SK-N-SH (cell line): ENCODE results near the gene TNFRSF11A. TPM values are rescaled to one million over a fixed set of nuclear protein-coding genes. Genes with fewer than 3 reads are reported as not detected.

Source experiments
- CTCF ChIA-PET: fragments of 300-600, 350-600 bp; formaldehyde crosslinking; extraction: SDS; loops from one replicate; lab custom pipeline; 2021; lab: Yijun Ruan, JAX
- POLR2A ChIA-PET: fragments of 350-600 bp; sonication (Branson Sonifier 250); formaldehyde crosslinking; extraction: SDS; loops from one replicate; lab custom pipeline; 2020; ENCODE audit warnings: antibody characterized with exemption, inconsistent platforms; lab: Yijun Ruan, JAX
- DNase-seq: peaks from one replicate; pipeline ENCODE4 v3.0.0; 2012
- H2AFZ ChIP-seq: fragments of 200-600 bp; sonication (generic); 2 replicates; pipeline ENCODE4 v1.8.1; 2016; ENCODE audit warnings: antibody characterized with exemption, mild to moderate bottlenecking, low read depth
- H3F3A ChIP-seq: fragments of 200-600 bp; sonication (generic); replicated peaks from 2 replicates; pipeline ENCODE3; 2016; ENCODE audit warnings: antibody characterized with exemption, mild to moderate bottlenecking; ENCODE audit not compliant: insufficient read depth
- H3K27ac ChIP-seq, 2 experiments: fragments of 200-500 bp in 1 of 2; fragments of 200-600 bp in 1 of 2; sonication (Bioruptor generic) in 1 of 2; sonication (generic), shearing (Covaris generic) in 1 of 2; 2 replicates each; pipeline versions ENCODE4 v1.5.1 to v1.6.1; 2014 to 2016; ENCODE audit warnings: low read depth in 2 of 2, inconsistent platforms in 1 of 2, low read length in 1 of 2, mild to moderate bottlenecking in 1 of 2, mixed read lengths in 1 of 2
- H3K27me3 ChIP-seq: fragments of 200-600 bp; sonication (generic), shearing (Covaris generic); 2 replicates; pipeline ENCODE4 v1.6.1; 2016; ENCODE audit warnings: mixed run types; ENCODE audit not compliant: insufficient read depth
- H3K36me3 ChIP-seq, 2 experiments: fragments of 200-500 bp in 1 of 2; fragments of 200-600 bp in 1 of 2; sonication (Bioruptor generic) in 1 of 2; sonication (generic) in 1 of 2; replicated peaks in 1 of 2; 2 replicates each; pipeline versions ENCODE3 to v1.5.1; 2014 to 2016; ENCODE audit warnings: low read length in 1 of 2, mild to moderate bottlenecking in 1 of 2; ENCODE audit not compliant: insufficient read depth in 2 of 2, control insufficient read depth in 1 of 2
- H3K4me1 ChIP-seq, 2 experiments: fragments of 200-500 bp in 1 of 2; fragments of 200-600 bp in 1 of 2; sonication (Bioruptor generic) in 1 of 2; sonication (generic), shearing (Covaris generic) in 1 of 2; 2 replicates each; pipeline versions ENCODE4 v1.5.1 to v1.6.1; 2014 to 2016; ENCODE audit warnings: low read depth in 1 of 2, low read length in 1 of 2, mixed run types in 1 of 2; ENCODE audit not compliant: insufficient read depth in 2 of 2, control insufficient read depth in 1 of 2
- H3K4me2 ChIP-seq: fragments of 200-600 bp; sonication (generic), shearing (Covaris generic); 2 replicates; pipeline ENCODE4 v1.6.1; 2017; ENCODE audit warnings: mixed run types
- H3K4me3 ChIP-seq, 2 experiments: fragments of 200-500 bp in 1 of 2; fragments of 200-600 bp in 1 of 2; sonication (Bioruptor generic) in 1 of 2; sonication (generic), shearing (Covaris generic) in 1 of 2; 2 replicates each; pipeline versions ENCODE4 v1.5.1 to v1.8.1; 2014 to 2016; ENCODE audit warnings: low read depth in 2 of 2, inconsistent platforms in 1 of 2, low read length in 1 of 2, mild to moderate bottlenecking in 1 of 2, mixed read lengths in 1 of 2, moderate library complexity in 1 of 2
- H3K79me2 ChIP-seq: fragments of 200-600 bp; sonication (generic); 2 replicates; pipeline ENCODE4 v1.8.1; 2017; ENCODE audit warnings: mild to moderate bottlenecking; ENCODE audit not compliant: insufficient read depth
- H3K9ac ChIP-seq: fragments of 200-600 bp; sonication (generic); 2 replicates; pipeline ENCODE4 v1.6.1; 2017; ENCODE audit warnings: mixed run types
- H3K9me2 ChIP-seq: fragments of 200-600 bp; sonication (generic); 2 replicates; pipeline ENCODE4 v1.6.1; 2017; ENCODE audit warnings: mixed run types
- H3K9me3 ChIP-seq: fragments of 200-600 bp; sonication (generic); 2 replicates; pipeline ENCODE4 v1.6.1; 2017; ENCODE audit warnings: mixed run types, mild to moderate bottlenecking, moderate library complexity
- H4K20me1 ChIP-seq: fragments of 200-600 bp; sonication (generic); 2 replicates; pipeline ENCODE4 v1.6.1; 2017; ENCODE audit warnings: mild to moderate bottlenecking, mixed run types; ENCODE audit not compliant: insufficient read depth
- CTCF ChIP-seq: fragments of 200-600 bp; sonication (generic); IDR thresholded peaks from 2 replicates; pipeline ENCODE4 v1.6.1; 2017; ENCODE audit warnings: antibody characterized with exemption, mild to moderate bottlenecking, moderate library complexity
- ELF1 ChIP-seq: IDR thresholded peaks from 2 replicates; pipeline ENCODE4 v1.4.0; 2012
- EP300 ChIP-seq, 2 experiments: IDR thresholded peaks; 2 replicates each; pipeline versions ENCODE4 v1.4.0 to v1.6.1; 2012; ENCODE audit warnings: borderline replicate concordance in 1 of 2, low read depth in 1 of 2, low read length in 1 of 2
- FOXM1 ChIP-seq: IDR thresholded peaks from 2 replicates; pipeline ENCODE4 v1.4.0; 2012; ENCODE audit warnings: low read depth, mild to moderate bottlenecking
- GABPA ChIP-seq: IDR thresholded peaks from 2 replicates; pipeline ENCODE4 v1.4.0; 2012; ENCODE audit warnings: low read depth, mild to moderate bottlenecking
- GATA2 ChIP-seq: sonication (generic); formaldehyde crosslinking; IDR thresholded peaks from 2 replicates; pipeline ENCODE4 v1.5.0; 2020; ENCODE audit warnings: mild to moderate bottlenecking, missing genetic modification reagents
- IRF3 ChIP-seq: fragments of 150-350 bp; IDR thresholded peaks from 2 replicates; pipeline ENCODE4 v1.6.1; 2016; ENCODE audit warnings: mild to moderate bottlenecking, low read depth, low read length
- MAX ChIP-seq: IDR thresholded peaks from 2 replicates; pipeline ENCODE4 v1.4.0; 2012; ENCODE audit warnings: low read depth
- MEF2A ChIP-seq: IDR thresholded peaks from 2 replicates; pipeline ENCODE4 v1.4.0; 2012; ENCODE audit warnings: low read depth, borderline replicate concordance
- NFIC ChIP-seq: IDR thresholded peaks from 2 replicates; pipeline ENCODE4 v1.4.0; 2012; ENCODE audit warnings: borderline replicate concordance
- NRF1 ChIP-seq: IDR thresholded peaks from 2 replicates; pipeline ENCODE4 v1.6.1; 2012; ENCODE audit warnings: low read depth, mild to moderate bottlenecking, low read length
- RCOR1 ChIP-seq: fragments of 150-350 bp; IDR thresholded peaks from 2 replicates; pipeline ENCODE4 v1.6.1; 2017; ENCODE audit warnings: antibody characterized with exemption, low read length
- RXRA ChIP-seq: IDR thresholded peaks from 2 replicates; pipeline ENCODE4 v1.4.0; 2012; ENCODE audit warnings: low read depth, mild to moderate bottlenecking, borderline replicate concordance
- SIN3A ChIP-seq: IDR thresholded peaks from 2 replicates; pipeline ENCODE4 v1.6.1; 2012; ENCODE audit warnings: low read depth, mild to moderate bottlenecking, low read length, moderate library complexity, borderline replicate concordance
- SMC3 ChIP-seq: IDR thresholded peaks from 2 replicates; pipeline ENCODE4 v1.6.1; 2012; ENCODE audit warnings: low read depth, low read length, improper control_type of control experiment
- TAF1 ChIP-seq: IDR thresholded peaks from 2 replicates; pipeline ENCODE4 v1.6.1; 2012; ENCODE audit warnings: low read depth, mild to moderate bottlenecking, low read length, moderate library complexity, borderline replicate concordance
- TCF12 ChIP-seq: IDR thresholded peaks from 2 replicates; pipeline ENCODE4 v1.4.0; 2012
- TEAD4 ChIP-seq: IDR thresholded peaks from 2 replicates; pipeline ENCODE4 v1.4.0; 2012; ENCODE audit warnings: mild to moderate bottlenecking, borderline replicate concordance; ENCODE audit not compliant: insufficient read depth
- USF1 ChIP-seq: IDR thresholded peaks from 2 replicates; pipeline ENCODE4 v1.4.0; 2012; ENCODE audit warnings: low read depth, borderline replicate concordance
- YY1 ChIP-seq: IDR thresholded peaks from 2 replicates; pipeline ENCODE4 v1.4.0; 2012; ENCODE audit warnings: low read depth, mild to moderate bottlenecking
- WGBS: methylation state at CpG from one replicate; pipeline ENCODE4 v1.1.6; 2017; ENCODE audit warnings: low lambda C conversion rate; 5-methylcytosine and 5-hydroxymethylcytosine counted together
- polyA plus RNA-seq, 3 experiments: library from polyadenylated mRNA; depleted of rRNA; stranded (reverse); fragments of >200 nt; gene quantifications; 2 replicates each; pipeline ENCODE4 v1.2.3, GENCODE V29; 2012

TNFRSF11A gene
- polyA plus RNA-seq, 1 of the 3 experiments (the other 2 are of a cell fraction), result 5.1 TPM

- Histone ChIP-seq H3K4me2 (no peak overlapping the region), H3K27me3 (no peaks in the 10 kb centered on the region), H3K4me1 (no peaks in the 10 kb centered on the region), H3K36me3 (no peaks in the 10 kb centered on the region), H3K27ac (no peak overlapping the region), H3K9me3 (no peaks in the 10 kb centered on the region), H3K9me2 (no peaks in the 10 kb centered on the region), H3K9ac (no peak overlapping the region), H3K4me3 (no peak overlapping the region), H3K79me2 (no peaks in the 10 kb centered on the region), H3F3A (no peaks in the 10 kb centered on the region), H2AFZ (no peak overlapping the region), H4K20me1 (no peaks in the 10 kb centered on the region)
- CTCF ChIA-PET, result no interaction called here
- POLR2A ChIA-PET, result no interaction called here
- DNase-seq, result no peak
- WGBS, result 87% methylated on average over 5 of the region's 5 CpGs
- TF ChIP-seq RCOR1 (no peak), CTCF (no peak), NFIC (no peak), SIN3A (no peak), EP300 (IDR thresholded peaks at IDR 0.05; ENCODE audit: borderline replicate concordance in 1 of 2, low read depth in 1 of 2, low read length in 1 of 2) (no peak), IRF3 (no peak), YY1 (no peak), GATA2 (CRISPR knock-in tag) (no peak), MEF2A (no peak), TEAD4 (no peak), ELF1 (no peak), FOXM1 (no peak), SMC3 (no peak), TCF12 (no peak), RXRA (no peak), USF1 (no peak), GABPA (no peak), MAX (no peak), NRF1 (no peak), TAF1 (no peak)
Measured at GRCh38 chr18:62364558-62364957, 39.4 kb downstream of the TNFRSF11A start.
